Right kidney (tissue), 1 donor: ENCODE data around the gene TNKS1BP1.
"Not testable (repeated sequence)": the region's sequence is repeated elsewhere in the genome, so short reads cannot be mapped to it uniquely, and the experiment has no call there.

Experiments used
- DNase-seq: peaks from one replicate; pipeline ENCODE4 v3.0.0-alpha.2; 2016

TNKS1BP1 gene

DNA sequence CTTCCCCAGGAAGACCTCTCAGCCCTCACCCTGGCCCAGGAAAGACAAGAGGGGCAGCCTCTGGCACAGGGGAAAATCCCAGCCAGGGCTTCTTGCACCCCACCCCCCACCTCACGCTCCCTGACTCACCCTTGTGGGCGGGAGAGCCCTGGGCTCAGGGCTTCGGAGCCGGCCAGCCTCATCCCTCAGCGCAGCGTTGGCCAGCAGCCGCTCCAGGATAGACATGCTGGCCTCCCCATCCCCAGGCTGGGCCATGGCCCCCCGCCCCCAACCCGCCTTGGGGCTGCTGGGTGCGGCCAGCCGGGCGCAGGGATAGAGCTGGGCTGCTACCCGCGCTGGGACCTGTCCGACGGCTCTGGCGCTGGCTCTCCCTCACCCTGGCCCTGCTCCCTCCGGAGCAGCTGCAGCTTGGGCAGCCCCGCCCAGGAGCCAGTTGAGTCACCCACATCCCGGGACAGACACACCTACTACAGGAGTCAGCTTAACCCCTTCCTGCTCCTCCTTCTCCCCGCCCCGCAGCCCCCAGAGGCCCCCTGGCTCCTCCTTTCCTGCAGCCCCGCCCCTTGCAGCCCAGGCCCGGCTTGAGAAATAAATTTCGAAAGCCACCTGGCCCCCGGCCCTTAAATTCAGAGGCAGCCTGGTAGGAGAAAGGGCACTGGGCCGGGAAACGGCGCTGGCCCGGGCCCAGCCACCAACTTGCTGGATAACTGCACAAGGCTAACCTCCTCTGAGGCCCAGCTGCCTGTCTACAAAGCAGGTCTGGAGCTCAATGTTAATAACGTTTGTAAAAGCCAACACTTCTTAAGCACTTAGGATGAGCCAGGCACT, 13.4 kb downstream of the TNKS1BP1 start:
- peak; percentile 54 for DNase-seq

DNA sequence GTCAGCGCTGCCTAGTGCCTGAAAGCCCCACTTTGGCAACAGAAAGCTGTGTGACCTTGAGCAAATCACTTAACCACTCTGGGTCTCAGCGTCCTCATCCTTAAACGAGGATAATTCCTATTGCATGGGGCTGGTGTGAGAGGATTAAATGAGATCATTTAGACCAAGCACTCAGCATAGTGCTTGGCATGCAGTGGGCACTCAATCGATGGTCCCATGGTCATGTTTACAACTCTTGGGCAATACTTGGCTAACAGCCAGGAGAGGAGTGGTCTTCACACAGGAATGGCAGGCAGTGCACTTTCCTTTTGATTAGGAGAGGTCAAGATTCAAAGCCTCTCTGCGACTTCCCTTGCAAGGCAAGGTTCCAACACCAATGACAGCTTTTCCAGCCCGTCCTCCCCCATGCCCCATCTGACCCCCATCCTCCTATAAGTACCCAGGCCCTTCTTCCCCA, 14.1 kb downstream of the TNKS1BP1 start:
- DNase-seq: no peak

DNA sequence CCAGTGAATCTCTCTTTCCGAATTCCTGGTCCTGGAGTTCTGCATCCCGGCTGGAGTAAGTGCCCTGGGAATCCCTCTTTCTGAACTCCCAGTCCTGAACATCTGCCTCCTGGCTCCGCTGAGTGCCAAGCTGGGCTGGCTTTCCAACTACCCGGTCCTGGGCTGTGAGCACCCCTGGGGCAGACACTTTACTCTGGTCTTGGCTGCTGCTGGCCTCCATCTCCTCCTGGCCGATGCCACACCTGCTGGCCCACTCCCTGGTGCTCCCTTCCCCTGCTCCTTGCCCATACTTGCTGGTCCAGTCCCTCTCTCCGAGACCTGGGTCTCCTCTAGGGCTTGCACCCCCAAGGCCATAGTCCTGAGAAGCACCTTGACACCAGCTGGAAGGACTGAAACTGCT, 14.7 kb downstream of the TNKS1BP1 start:
- DNase-seq: no peak

DNA sequence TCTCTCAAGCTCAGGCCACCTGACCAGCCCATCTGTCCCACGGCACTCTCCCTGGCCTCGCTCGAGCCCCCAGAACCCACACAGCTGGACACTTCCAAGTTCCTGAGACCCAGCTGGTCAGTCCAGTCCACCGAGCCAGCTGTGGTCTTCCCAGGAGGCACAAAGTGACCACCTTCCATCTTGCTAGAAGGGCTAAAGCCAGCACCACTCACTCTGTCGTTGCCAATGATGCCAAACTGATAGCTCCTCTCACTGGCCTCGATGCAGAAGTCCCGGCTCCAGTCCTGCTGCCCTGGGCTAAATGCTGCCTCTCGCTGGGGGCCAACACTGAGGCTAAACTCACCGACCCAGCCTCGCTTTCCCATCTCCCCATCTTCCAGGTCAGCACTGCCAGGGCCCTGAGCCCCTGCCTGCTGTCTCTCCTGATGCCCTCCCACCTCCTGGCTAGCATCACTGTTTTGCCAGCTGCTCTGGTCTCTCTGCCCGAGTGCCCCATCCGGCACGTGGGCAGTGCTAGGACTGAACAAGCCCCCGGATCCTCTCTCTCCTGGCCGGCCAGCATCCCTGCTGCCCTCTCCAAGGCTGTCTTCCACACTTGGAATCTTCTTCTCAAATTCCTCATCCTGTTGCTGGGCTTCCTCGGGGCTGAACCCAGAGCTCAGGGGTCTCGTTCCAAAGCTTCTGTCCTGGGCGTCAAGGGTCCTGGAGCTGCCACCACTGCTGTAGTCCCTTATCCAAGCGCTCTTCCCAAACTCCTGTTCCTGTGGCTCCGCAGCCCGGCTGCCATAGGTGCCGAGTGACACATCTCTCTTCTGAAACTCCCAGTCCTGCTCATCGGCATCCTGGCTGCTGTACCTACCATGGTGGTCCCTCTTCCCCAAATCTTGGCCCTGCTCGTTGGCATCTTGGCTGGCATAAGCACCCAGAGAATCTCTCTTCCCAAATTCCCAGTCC, 15.4 kb downstream of the TNKS1BP1 start:
- no peak for DNase-seq

DNA sequence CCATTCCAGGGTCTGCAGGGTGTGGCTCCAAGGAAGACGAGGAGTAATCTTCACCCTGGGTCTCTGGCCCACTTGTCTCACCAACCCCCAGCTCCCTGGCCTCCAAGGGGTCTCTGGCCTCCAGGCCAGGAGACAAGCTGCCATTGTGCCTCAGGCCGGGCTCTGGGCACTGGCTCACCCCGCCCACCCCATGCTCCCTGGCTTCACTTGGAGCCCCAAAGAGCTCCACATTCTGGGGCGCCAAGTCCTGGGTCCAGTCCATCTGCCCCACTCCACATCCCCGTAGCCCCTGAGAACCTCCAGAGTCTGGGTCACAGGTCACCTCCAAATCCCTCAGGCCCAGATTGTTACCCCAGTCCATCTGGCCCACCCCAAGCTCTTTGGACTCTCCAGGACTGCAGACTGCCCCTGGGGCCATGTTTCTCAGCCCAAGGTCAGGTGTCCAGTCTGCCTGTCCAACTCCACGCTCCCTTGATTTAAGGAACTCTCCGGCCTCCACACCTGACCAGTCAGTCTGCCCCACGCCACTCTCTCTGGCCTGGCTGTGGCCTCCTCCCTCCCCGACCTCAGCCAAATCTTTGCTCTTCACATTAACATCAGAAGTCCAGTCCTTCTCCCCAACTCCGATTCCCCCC, 16.2 kb downstream of the TNKS1BP1 start:
- DNase-seq: no peak

DNA sequence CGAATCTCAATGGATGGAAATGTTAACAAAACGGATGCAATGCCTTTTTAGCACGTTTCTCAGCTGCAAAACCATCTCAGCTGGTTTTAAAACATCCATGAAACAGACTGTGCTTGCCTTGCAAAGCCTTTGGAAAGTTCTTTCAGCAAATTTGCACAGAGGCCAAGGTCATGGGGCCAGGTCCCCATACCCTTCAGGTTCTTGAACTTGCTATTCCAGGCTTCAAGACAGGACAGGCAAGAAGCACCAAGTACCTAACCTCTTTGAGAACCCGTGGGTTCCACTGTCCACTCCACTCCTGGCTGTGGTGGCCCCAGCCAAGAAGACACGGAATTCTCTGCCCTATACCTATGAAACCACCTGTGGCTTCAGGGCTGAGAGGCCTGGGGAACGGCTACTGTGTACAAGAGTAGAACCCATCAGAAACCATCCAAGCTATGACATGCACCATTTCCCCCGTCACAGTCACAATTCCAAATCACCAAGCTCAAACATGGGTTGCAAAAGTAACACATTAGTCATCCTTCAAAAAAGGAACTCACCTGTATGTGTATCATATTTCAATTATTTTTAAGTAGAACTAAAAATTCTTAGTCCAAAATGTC, 17.0 kb downstream of the TNKS1BP1 start:
- DNase-seq: no peak

DNA sequence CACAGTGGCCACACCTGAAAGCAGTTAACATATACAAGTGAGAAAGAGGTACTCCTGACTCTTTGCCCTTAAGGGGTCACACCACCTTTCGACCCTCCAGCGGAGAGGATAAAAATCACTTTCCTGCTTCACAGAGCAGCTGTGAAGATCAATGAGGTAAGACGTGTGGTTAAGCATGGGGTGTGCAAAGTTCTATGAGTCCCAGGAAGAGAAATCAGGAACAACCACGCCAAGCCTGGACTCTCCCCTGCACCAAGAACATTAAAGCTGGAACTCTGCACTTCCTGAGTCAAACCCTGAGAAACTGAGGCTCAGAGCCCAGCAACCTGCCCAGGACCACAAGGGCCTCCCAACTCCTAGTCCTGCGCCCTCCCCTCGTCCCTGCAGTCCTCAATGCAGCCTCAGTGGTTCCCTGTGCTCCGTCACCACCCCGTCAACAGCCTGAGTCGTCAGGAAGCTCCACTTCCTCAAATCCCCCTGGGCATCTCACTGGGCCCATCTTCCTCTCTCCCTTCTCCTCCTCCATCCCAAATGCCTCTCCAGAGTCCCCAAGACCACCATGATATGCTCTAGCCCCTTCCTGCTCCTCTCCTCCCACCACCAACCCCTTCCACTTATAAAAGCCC, 17.7 kb downstream of the TNKS1BP1 start:
- DNase-seq: no peak

DNA sequence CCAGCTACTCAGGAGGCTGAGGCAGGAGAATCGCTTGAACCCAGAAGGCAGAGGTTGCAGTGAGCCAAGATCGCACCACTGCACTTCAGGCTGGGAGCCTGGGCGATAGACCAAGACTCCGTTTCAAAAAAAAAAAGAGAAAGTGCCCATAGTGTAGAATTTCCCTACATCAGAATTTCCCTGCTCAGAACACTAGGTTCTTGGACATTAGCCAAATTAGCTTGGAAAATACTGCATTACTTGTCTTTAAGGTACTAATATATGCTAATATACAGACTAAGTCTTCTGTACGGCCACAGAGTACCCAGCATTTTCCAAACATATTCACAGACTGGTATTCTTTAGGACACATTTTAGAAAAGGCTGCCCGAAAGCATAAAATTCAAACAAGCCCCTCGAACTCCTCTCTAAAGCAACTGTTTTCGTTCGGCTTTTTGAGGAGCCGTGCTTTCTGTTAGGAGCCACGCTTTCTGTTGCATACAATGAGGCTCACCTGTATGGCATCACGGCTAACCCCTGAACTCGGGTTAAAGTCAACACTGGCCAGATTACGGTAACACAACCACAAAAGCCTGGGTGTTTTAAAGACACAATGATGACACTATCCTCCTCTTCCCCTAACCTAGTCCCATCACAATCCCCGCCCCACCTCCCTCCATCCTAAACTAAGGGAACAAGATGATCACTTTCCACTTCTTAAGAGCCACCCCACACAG, 18.4 kb downstream of the TNKS1BP1 start:
- no peak for DNase-seq

DNA sequence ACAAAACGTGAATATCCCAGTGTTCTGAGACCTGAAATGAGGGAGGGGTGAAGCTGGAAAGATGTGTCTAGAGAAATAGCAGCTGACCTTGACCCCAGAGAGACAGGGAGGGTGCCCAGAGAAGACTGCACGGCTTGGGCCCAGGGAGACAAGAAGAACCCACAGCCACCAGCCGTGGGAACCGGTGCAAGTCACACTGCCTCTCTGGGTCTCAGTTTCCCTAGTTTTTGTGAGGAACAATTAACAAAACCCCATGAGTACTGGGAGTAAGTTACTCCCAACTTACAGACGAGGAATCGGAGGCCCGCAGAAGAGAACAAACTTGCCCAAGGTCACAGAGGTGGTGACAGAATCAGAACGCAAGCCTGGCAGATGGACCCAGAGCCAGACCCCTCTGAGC, 19.2 kb downstream of the TNKS1BP1 start:
- no peak for DNase-seq

DNA sequence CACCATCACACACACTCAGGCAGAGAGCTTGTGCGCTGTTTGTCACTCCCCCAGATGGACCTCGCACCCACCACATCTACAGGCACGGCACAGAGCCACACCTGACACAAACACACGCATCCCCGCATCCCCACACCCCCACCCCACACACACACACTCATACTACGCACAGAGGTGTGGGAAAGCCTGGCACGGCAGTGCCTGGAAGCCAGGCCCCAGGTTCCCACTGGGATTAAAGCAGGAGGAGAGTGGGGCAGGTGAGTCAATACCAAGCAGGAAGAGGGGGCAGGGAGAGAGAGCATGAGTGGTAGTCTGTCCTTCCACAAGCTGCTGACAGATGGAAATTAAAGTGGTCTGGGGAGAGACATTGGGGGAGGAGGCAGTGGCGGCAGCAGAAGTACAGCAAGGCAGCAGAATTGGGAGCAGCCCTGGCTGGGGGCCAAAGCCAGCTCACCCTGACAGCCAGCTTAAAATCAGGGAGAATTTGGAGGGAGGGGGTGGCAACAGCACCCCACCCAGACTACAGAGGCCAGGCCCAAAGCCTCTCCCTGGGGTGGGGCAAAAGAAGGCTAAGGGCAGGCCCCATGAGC, 20.7 kb downstream of the TNKS1BP1 start:
- no peak for DNase-seq

DNA sequence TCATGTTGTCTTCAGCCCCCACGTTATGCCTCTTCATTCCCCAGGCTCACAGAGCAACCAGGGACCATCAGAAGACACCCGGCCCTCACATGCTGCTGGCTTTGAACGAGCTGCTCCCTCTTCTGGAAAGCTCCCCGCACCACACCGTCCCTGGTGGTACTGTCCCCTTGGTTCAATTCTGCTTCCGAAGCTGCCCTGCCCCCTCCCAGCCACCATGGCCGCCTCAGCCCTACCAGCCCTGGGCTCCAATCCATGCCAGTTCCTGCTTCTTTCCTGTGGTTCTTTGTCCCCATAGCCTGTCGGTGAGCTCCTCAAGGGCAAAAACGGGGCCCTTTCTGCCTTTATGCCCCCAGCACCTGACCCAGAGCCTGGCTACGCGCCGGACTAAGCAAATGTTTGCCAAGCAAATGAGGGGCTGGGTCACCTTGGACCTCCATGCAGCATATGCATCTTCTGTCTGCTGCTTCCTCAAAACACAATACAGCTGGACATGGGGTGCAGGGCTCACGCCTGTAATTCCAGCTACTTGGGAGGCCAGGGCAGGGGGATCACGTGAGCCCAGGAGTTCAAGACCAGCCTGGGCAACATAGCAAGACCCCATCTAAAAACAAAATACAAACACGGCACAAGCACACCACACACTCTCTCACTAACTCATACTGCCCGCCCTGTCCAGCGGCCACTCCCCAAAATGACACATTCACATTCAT, 21.3 kb downstream of the TNKS1BP1 start:
- DNase-seq: no peak

DNA sequence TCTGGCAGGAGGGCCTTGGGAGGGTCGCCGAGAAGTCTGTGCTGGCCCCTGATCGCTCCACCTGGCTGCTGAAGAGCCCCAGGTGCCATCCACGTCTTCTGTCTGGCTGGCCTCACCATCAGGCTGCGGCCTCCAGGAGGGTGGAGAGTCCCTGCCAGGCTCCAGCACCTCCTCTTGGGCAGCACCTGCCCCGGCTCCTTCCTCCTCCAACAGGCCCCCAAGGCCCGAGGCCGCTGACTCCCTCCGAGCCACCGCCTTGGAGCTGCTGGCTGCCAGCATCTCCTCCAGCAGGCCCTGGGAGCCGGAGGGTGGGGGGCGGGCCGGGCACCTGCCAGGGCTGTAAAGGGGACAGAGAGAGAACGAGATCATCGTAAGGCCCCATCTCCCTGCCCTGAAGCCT, 22.3 kb downstream of the TNKS1BP1 start:
- DNase-seq: no peak

DNA sequence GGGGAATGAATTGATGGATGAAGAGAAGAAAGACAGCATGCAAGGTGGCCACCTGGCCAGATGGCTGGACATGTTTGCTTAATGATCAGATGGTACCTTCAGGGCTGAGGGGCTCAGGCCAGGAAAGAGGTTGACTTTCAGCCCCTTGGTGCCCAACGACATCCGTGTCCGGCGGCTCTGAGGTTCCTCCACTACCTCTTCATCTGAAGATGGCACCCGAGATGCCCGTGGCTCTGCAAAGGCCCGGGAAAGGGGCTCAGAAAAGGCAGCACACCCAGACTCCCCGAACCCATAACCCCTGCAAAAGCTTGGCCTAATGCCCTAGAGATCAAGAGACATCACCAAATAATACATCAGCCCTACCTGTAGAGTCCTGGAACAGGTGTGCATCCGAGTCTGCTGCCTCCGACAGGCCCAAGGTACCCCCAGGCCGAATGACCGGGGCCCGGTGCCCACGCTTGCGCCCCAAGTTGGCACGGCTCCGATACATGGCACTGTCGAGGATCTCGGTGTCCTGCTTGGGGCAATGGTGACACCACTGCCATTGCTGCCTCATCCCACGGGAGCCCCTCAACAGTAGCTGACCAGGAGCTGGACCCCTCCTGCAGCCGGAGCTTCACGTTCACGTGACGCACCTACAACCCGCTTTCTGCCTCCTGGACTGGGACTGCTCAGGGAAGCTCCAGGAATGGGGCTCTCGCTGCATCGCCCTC, 22.9 kb downstream of the TNKS1BP1 start:
- DNase-seq: no peak

DNA sequence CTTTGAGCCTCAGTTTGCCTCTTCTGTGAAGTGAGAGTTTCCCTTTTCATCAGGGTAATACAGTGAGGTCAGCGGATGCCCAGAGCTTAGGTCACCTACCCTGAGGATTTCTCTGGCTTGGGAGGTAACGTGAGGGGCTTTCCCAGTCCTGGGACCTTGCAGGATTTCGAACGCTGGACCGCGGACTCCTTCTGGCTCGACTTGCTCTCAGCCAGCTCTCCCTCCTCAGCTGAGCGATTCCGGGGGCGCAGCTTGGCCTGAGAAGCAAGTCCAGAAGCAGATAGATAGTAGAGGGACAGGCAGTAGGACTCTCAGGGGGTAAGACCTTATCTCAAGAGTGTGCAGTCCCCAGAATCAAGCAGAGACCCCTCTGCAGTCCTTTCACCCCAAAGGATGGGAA, 24.0 kb downstream of the TNKS1BP1 start:
- DNase-seq: no peak

DNA sequence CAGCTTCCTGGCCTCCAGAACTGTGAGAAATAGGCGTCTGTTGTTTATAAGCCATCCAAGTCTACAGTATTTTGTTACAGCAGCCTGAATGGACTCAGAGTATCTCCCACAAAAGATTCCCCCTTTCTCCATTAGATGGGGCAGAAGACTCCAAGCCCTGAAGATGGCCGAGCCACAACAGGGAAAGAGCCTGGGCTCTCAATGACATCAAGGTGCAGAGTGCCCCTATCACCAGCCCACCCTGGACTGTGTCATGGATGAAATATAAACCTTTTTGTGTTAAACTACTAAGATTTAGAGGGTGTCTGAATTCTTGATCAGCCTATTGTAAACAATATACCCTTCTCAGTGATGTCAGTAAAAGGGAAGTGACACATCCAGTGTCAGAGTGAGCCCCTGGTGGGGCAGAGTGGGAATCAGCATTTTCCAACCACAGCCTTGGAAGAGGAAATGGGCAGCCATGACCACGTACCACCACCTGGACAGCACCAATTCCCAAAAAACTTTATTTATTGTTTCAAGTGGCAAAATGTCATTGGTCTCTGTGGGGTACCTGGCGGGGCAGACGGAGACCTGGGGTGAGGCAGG, 25.5 kb downstream of the TNKS1BP1 start:
- no peak for DNase-seq

DNA sequence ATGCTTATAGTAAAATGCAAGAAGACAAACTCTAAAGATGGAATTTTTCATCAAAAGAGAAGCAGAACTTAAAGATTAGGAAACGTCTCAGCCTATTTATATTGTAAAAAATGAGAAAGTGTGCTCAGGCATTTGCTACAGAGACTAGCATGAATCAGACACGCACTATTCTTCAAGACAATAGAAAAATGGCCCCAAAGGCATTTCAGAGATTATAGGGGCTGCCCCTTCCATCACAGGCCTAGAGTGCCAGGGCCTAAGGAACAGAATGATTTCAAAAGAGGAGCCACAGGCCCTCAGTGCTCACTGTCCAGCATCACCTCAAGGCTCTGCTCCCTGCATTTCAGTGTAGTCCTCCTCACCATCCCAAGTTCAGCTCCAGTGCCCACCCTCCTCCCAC, 27.5 kb downstream of the TNKS1BP1 start:
- DNase-seq: no peak

DNA sequence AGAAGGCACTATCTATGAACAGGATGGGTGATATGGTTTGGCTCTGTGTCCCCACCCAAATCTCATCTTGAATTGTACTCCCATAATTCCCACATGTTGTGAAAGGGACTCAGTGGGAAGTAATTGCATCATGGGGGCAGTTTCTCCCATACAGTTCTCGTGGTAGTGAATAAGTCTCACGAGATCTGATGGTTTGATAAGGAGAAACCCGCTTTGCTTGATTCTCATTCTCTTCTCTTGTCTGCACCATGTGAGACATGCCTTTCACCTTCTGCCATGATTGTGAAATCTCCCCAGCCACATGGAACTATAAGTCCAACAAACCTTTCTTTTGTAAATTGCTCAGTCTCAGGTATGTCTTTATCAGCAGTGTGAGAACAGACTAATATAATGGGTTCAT, 28.5 kb downstream of the TNKS1BP1 start:
- DNase-seq: not testable (repeated sequence)

DNA sequence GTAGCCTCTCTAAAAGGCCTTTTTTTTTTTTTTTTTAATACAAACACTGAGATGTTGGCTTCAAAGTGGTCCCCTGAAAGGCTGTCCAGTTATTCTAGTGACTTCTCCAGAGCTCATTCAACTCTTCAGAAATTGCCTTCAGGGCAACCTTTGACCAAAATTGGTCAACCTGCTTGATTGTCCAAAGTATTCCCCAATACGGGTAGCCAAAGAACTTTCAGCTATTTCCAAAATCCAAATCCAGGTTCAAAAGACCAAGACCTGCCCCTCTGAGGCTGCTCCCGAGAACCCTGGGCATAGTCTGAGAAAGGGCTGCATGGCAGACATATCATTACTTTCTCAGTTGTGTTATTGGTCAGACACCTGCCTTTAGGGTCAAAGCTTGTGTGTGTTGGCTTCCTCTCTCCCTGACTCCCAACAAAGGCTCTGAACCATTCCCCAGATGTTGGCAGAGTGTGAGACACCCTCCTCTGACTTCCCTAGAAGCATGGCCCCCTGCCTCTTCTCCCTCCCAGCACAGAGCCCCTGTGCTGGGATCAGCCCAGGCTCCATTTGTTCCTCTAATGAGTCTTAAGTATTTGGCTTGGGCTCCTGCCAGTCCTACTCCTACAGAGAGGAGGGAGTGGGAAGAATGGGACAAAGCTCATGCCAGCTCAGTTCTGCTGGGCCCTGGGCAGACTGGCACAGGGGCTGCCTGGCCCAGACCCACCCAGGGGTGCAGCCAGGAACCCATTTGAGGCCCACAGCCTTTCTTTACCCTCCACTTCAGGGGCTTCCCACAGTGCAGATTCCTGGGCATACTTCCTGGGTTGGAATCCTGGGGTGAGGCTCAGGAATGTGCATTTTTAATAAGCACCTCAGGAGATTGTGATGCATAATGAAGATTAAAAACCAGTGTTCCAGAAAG, 30.3 kb downstream of the TNKS1BP1 start:
- DNase-seq: peak; percentile 40
